ENCODE measurements around the gene TMEM50B.
"Not testable (repeated sequence)": the region's sequence is repeated elsewhere in the genome, so short reads cannot be mapped to it uniquely, and the experiment has no call there.

Gene TMEM50B

GRCh38 chr21:33478182-33478581, 1.6 kb downstream of the TMEM50B start:
- H3K9me3 ChIP-seq (ENCODE audit: control insufficient read depth, insufficient read depth, low read length), result no peaks in the 10 kb centered on the region
- no peaks in the 10 kb centered on the region for H3K27me3 ChIP-seq (ENCODE audit: control insufficient read depth, insufficient read depth, low read length)
- H3K9ac ChIP-seq (ENCODE audit: low read depth, low read length), result no peak overlapping the region
- peak overlapping the region; percentile 77 for H3K4me3 ChIP-seq (ENCODE audit: low read depth, low read length)
- H3K36me3 ChIP-seq (ENCODE audit: control insufficient read depth, insufficient read depth, low read length), result no peaks in the 10 kb centered on the region
- peaks cover 5% of the 10 kb centered on the region; the same call in 1 of the 2 replicates for H3K4me1 ChIP-seq (ENCODE audit: control insufficient read depth, insufficient read depth, low read length)
- H3K27ac ChIP-seq (ENCODE audit: low read depth, low read length), result no peak overlapping the region

- Histone ChIP-seq H3K4me3 (ENCODE audit: low read depth, low read length) (no peak overlapping the region), H3K4me1 (ENCODE audit: control insufficient read depth, insufficient read depth, low read length) (peaks cover 5% of the 10 kb centered on the region; the same call in 1 of the 2 replicates), H3K9me3 (ENCODE audit: control insufficient read depth, insufficient read depth, low read length) (no peaks in the 10 kb centered on the region), H3K27ac (ENCODE audit: low read depth, low read length) (no peak overlapping the region), H3K27me3 (ENCODE audit: control insufficient read depth, insufficient read depth, low read length) (no peaks in the 10 kb centered on the region), H3K9ac (ENCODE audit: low read depth, low read length) (no peak overlapping the region), H3K36me3 (ENCODE audit: control insufficient read depth, insufficient read depth, low read length) (no peaks in the 10 kb centered on the region)
Observed at GRCh38 chr21:33477066-33477465, 2.7 kb downstream of the TMEM50B start.

- no peak overlapping the region for H3K9ac ChIP-seq (ENCODE audit: low read depth, low read length)
- H3K9me3 ChIP-seq (ENCODE audit: control insufficient read depth, insufficient read depth, low read length), result no peaks in the 10 kb centered on the region
- no peaks in the 10 kb centered on the region for H3K36me3 ChIP-seq (ENCODE audit: control insufficient read depth, insufficient read depth, low read length)
- peaks cover 2% of the 10 kb centered on the region; the same call in 1 of the 2 replicates for H3K4me1 ChIP-seq (ENCODE audit: control insufficient read depth, insufficient read depth, low read length)
- H3K27me3 ChIP-seq (ENCODE audit: control insufficient read depth, insufficient read depth, low read length), result no peaks in the 10 kb centered on the region
- no peak overlapping the region for H3K4me3 ChIP-seq (ENCODE audit: low read depth, low read length)
- no peak overlapping the region for H3K27ac ChIP-seq (ENCODE audit: low read depth, low read length)
Observed at GRCh38 chr21:33473344-33473743, 6.4 kb downstream of the TMEM50B start.

GRCh38 chr21:33470701-33471100, 9.1 kb downstream of the TMEM50B start:
- no peaks in the 10 kb centered on the region for H3K4me1 ChIP-seq (ENCODE audit: control insufficient read depth, insufficient read depth, low read length)
- H3K27ac ChIP-seq (ENCODE audit: low read depth, low read length), result no peak overlapping the region
- no peaks in the 10 kb centered on the region for H3K36me3 ChIP-seq (ENCODE audit: control insufficient read depth, insufficient read depth, low read length)
- no peaks in the 10 kb centered on the region for H3K27me3 ChIP-seq (ENCODE audit: control insufficient read depth, insufficient read depth, low read length)
- no peaks in the 10 kb centered on the region for H3K9me3 ChIP-seq (ENCODE audit: control insufficient read depth, insufficient read depth, low read length)
- H3K9ac ChIP-seq (ENCODE audit: low read depth, low read length), result no peak overlapping the region
- no peak overlapping the region for H3K4me3 ChIP-seq (ENCODE audit: low read depth, low read length)

- H3K4me3 ChIP-seq (ENCODE audit: low read depth, low read length); H3K27me3 ChIP-seq (ENCODE audit: control insufficient read depth, insufficient read depth, low read length); H3K36me3 ChIP-seq (ENCODE audit: control insufficient read depth, insufficient read depth, low read length); H3K27ac ChIP-seq (ENCODE audit: low read depth, low read length); H3K9me3 ChIP-seq (ENCODE audit: control insufficient read depth, insufficient read depth, low read length); H3K4me1 ChIP-seq (ENCODE audit: control insufficient read depth, insufficient read depth, low read length); H3K9ac ChIP-seq (ENCODE audit: low read depth, low read length): not testable (repeated sequence)
Observed at GRCh38 chr21:33469183-33469582, 10.6 kb downstream of the TMEM50B start.

GRCh38 chr21:33461538-33462250, 18.1 kb downstream of the TMEM50B start:
- Histone ChIP-seq H3K27ac (ENCODE audit: low read depth, low read length) (no peak overlapping the region), H3K4me3 (ENCODE audit: low read depth, low read length) (no peak overlapping the region), H3K27me3 (ENCODE audit: control insufficient read depth, insufficient read depth, low read length) (no peaks in the 10 kb centered on the region), H3K9ac (ENCODE audit: low read depth, low read length) (no peak overlapping the region), H3K9me3 (ENCODE audit: control insufficient read depth, insufficient read depth, low read length) (no peaks in the 10 kb centered on the region), H3K36me3 (ENCODE audit: control insufficient read depth, insufficient read depth, low read length) (peaks cover 21% of the 10 kb centered on the region), H3K4me1 (ENCODE audit: control insufficient read depth, insufficient read depth, low read length) (no peaks in the 10 kb centered on the region)

- Histone ChIP-seq H3K4me3 (ENCODE audit: low read depth, low read length) (no peak overlapping the region), H3K27me3 (ENCODE audit: control insufficient read depth, insufficient read depth, low read length) (no peaks in the 10 kb centered on the region), H3K27ac (ENCODE audit: low read depth, low read length) (no peak overlapping the region), H3K9ac (ENCODE audit: low read depth, low read length) (no peak overlapping the region), H3K36me3 (ENCODE audit: control insufficient read depth, insufficient read depth, low read length) (peaks cover 30% of the 10 kb centered on the region), H3K4me1 (ENCODE audit: control insufficient read depth, insufficient read depth, low read length) (no peaks in the 10 kb centered on the region), H3K9me3 (ENCODE audit: control insufficient read depth, insufficient read depth, low read length) (no peaks in the 10 kb centered on the region)
Observed at GRCh38 chr21:33458861-33459260, 20.9 kb downstream of the TMEM50B start.

- peaks cover 36% of the 10 kb centered on the region for H3K36me3 ChIP-seq (ENCODE audit: control insufficient read depth, insufficient read depth, low read length)
Observed at GRCh38 chr21:33455686-33456446, 23.9 kb downstream of the TMEM50B start.

GRCh38 chr21:33452362-33452761, 27.4 kb downstream of the TMEM50B start:
- Histone ChIP-seq H3K9me3 (ENCODE audit: control insufficient read depth, insufficient read depth, low read length) (no peaks in the 10 kb centered on the region), H3K9ac (ENCODE audit: low read depth, low read length) (no peak overlapping the region), H3K36me3 (ENCODE audit: control insufficient read depth, insufficient read depth, low read length) (peaks cover 22% of the 10 kb centered on the region), H3K4me3 (ENCODE audit: low read depth, low read length) (no peak overlapping the region), H3K27ac (ENCODE audit: low read depth, low read length) (no peak overlapping the region), H3K27me3 (ENCODE audit: control insufficient read depth, insufficient read depth, low read length) (no peaks in the 10 kb centered on the region), H3K4me1 (ENCODE audit: control insufficient read depth, insufficient read depth, low read length) (no peaks in the 10 kb centered on the region)

More at GRCh38 chr21:33455686-33456446, 23.9 kb downstream of the TMEM50B start:
- Histone ChIP-seq H3K27me3 (ENCODE audit: control insufficient read depth, insufficient read depth, low read length) (no peaks in the 10 kb centered on the region), H3K9me3 (ENCODE audit: control insufficient read depth, insufficient read depth, low read length) (no peaks in the 10 kb centered on the region), H3K4me1 (ENCODE audit: control insufficient read depth, insufficient read depth, low read length) (no peaks in the 10 kb centered on the region), H3K9ac (ENCODE audit: low read depth, low read length) (no peak overlapping the region), H3K27ac (ENCODE audit: low read depth, low read length) (no peak overlapping the region), H3K4me3 (ENCODE audit: low read depth, low read length) (no peak overlapping the region)

GRCh38 chr21:33451634-33452071, 28.1 kb downstream of the TMEM50B start:
- H3K27me3 ChIP-seq (ENCODE audit: control insufficient read depth, insufficient read depth, low read length), result no peaks in the 10 kb centered on the region
- H3K27ac ChIP-seq (ENCODE audit: low read depth, low read length), result no peak overlapping the region
- H3K4me1 ChIP-seq (ENCODE audit: control insufficient read depth, insufficient read depth, low read length), result no peaks in the 10 kb centered on the region
- H3K36me3 ChIP-seq (ENCODE audit: control insufficient read depth, insufficient read depth, low read length), result peaks cover 21% of the 10 kb centered on the region
- no peak overlapping the region for H3K9ac ChIP-seq (ENCODE audit: low read depth, low read length)
- H3K9me3 ChIP-seq (ENCODE audit: control insufficient read depth, insufficient read depth, low read length), result no peaks in the 10 kb centered on the region
- no peak overlapping the region for H3K4me3 ChIP-seq (ENCODE audit: low read depth, low read length)

- Histone ChIP-seq H3K4me3 (ENCODE audit: low read depth, low read length) (no peak overlapping the region), H3K27ac (ENCODE audit: low read depth, low read length) (no peak overlapping the region), H3K36me3 (ENCODE audit: control insufficient read depth, insufficient read depth, low read length) (peaks cover 8% of the 10 kb centered on the region), H3K4me1 (ENCODE audit: control insufficient read depth, insufficient read depth, low read length) (no peaks in the 10 kb centered on the region), H3K9ac (ENCODE audit: low read depth, low read length) (no peak overlapping the region), H3K9me3 (ENCODE audit: control insufficient read depth, insufficient read depth, low read length) (no peaks in the 10 kb centered on the region), H3K27me3 (ENCODE audit: control insufficient read depth, insufficient read depth, low read length) (no peaks in the 10 kb centered on the region)
Observed at GRCh38 chr21:33449616-33450015, 30.2 kb downstream of the TMEM50B start.

Data from HUES48 (cell line).